ENCODE results near the gene CLCN4. TPM values are rescaled to one million over a fixed set of nuclear protein-coding genes. Genes with fewer than 3 reads are reported as not detected.

The CLCN4 gene
- total RNA-seq, 1 experiment from 2014 or later: 6.9 TPM

DNA sequence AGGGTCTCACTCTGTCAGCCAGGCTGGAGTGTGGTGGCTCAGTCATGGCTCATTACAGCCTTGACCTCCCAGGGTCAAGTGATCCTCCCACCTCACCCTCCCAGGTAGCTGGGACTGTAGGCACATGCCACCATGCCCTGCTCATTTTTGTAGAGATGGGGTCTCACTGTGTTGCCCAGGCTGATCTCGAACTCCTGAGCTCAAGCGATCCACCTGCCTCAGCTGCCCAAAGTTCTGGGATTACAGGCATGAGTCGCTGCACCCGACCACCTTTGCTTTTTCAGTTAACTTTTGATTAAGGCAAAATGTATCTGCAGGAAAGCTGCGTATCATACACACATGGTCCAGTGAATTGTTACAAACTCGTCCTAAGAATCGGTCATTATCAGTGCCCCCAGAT, 16.5 kb upstream of the CLCN4 start:
- Mint-ChIP-seq H3K36me3 (ENCODE audit: insufficient read depth in 1 of 3, low read depth in 3 of 3) (peaks cover 31 to 74% (median 54%) of the 10 kb centered on the region in 3 experiments), H3K4me3 (no peak overlapping the region), H3K27me3 (ENCODE audit: low read depth) (no peaks in the 10 kb centered on the region), H3K27ac (no peak overlapping the region), H3K9me3 (peaks cover 43 to 74% of the 10 kb centered on the region in 2 experiments), H3K4me1 (no peaks in the 10 kb centered on the region)
- Histone ChIP-seq H4K5ac (ENCODE audit: insufficient read length, low read depth, low read length) (no peak overlapping the region), H2BK5ac (ENCODE audit: insufficient read length, low read length) (no peak overlapping the region), H3K23ac (ENCODE audit: insufficient read length, low read depth, low read length) (no peak overlapping the region), H2BK20ac (ENCODE audit: low read depth, low read length, poor library complexity, severe bottlenecking) (no peak overlapping the region), H3K4me2 (ENCODE audit: insufficient read depth, insufficient read length, low read length) (no peak overlapping the region), H4K91ac (ENCODE audit: insufficient read length, low read depth, low read length) (no peak overlapping the region), H4K20me1 (ENCODE audit: control insufficient read depth, insufficient read depth, insufficient read length) (no peaks in the 10 kb centered on the region), H3K4ac (ENCODE audit: low read depth, low read length) (no peak overlapping the region), H3K27me3 (ENCODE audit: insufficient read depth, low read length) (no peaks in the 10 kb centered on the region), H3K79me2 (ENCODE audit: insufficient read depth, low read length) (no peaks in the 10 kb centered on the region), H2BK12ac (ENCODE audit: insufficient read length, low read depth, low read length) (no peak overlapping the region), H3K79me1 (ENCODE audit: insufficient read depth, low read depth, low read length, poor library complexity, severe bottlenecking) (no peaks in the 10 kb centered on the region), H3K56ac (ENCODE audit: insufficient read length, low read depth, low read length) (no peak overlapping the region), H3K23me2 (ENCODE audit: insufficient read length, low read depth, low read length, poor library complexity, severe bottlenecking) (no peaks in the 10 kb centered on the region), H3K14ac (ENCODE audit: insufficient read depth, low read length) (no peak overlapping the region), H3K27ac (ENCODE audit: insufficient read length, low read depth, low read length) (no peak overlapping the region), H4K8ac (replicated peaks; ENCODE audit: insufficient read length, low read depth, low read length) (no peak overlapping the region), H2BK15ac (ENCODE audit: low read depth, low read length) (no peak overlapping the region), H3K4me1 (ENCODE audit: insufficient read depth, low read length) (no peaks in the 10 kb centered on the region), H2AFZ (ENCODE audit: low read length) (no peak overlapping the region), H3T11ph (ENCODE audit: low read length) (no peak overlapping the region), H2BK120ac (ENCODE audit: low read depth, low read length, poor library complexity, severe bottlenecking) (no peak overlapping the region), H2AK5ac (ENCODE audit: insufficient read length, low read length) (no peak overlapping the region), H3K9me3 (ENCODE audit: control insufficient read depth, low read depth, low read length) (no peaks in the 10 kb centered on the region), H3K18ac (ENCODE audit: insufficient read length, low read depth, low read length) (no peak overlapping the region), H3K9ac (ENCODE audit: extremely low read depth, insufficient read length, low read length) (no peak overlapping the region)
- TF ChIP-seq, protein P1, sequence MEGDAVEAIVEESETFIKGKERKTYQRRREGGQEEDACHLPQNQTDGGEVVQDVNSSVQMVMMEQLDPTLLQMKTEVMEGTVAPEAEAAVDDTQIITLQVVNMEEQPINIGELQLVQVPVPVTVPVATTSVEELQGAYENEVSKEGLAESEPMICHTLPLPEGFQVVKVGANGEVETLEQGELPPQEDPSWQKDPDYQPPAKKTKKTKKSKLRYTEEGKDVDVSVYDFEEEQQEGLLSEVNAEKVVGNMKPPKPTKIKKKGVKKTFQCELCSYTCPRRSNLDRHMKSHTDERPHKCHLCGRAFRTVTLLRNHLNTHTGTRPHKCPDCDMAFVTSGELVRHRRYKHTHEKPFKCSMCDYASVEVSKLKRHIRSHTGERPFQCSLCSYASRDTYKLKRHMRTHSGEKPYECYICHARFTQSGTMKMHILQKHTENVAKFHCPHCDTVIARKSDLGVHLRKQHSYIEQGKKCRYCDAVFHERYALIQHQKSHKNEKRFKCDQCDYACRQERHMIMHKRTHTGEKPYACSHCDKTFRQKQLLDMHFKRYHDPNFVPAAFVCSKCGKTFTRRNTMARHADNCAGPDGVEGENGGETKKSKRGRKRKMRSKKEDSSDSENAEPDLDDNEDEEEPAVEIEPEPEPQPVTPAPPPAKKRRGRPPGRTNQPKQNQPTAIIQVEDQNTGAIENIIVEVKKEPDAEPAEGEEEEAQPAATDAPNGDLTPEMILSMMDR (conservative IDR thresholded peaks at IDR 0.05): no peak
- no peak for DNase-seq
- no CpG with 5 or more reads among the region's 7 CpGs for WGBS (ENCODE audit: extremely low coverage, insufficient read length, low lambda C conversion rate)
